Globus pallidus (tissue), 1 donor: Measurements from ENCODE around the gene PELI2.

Experiments used
- DNase-seq: peaks from one replicate; pipeline ENCODE4 v3.0.0-alpha.2; 2015; ENCODE audit warnings: low spot score

The PELI2 gene

GRCh38 chr14:56309198-56309597, 191.0 kb downstream of the PELI2 start:
- DNase-seq: no peak

GRCh38 chr14:56310643-56311042, 192.4 kb downstream of the PELI2 start:
- DNase-seq: no peak

- DNase-seq: no peak
These were observed 195.6 kb downstream of the PELI2 start for GRCh38 chr14:56313789-56314188.

- no peak for DNase-seq
These were observed 200.3 kb downstream of the PELI2 start for GRCh38 chr14:56318393-56319115.

GRCh38 chr14:56321861-56322260, 203.7 kb downstream of the PELI2 start:
- no peak for DNase-seq

- DNase-seq: no peak
These were observed 204.3 kb downstream of the PELI2 start for GRCh38 chr14:56322531-56322930.

- DNase-seq: no peak
These were observed 206.2 kb downstream of the PELI2 start for GRCh38 chr14:56324454-56324853.

- DNase-seq: no peak
These were observed 206.9 kb downstream of the PELI2 start for GRCh38 chr14:56324856-56325699.

- DNase-seq: no peak
These were observed 209.8 kb downstream of the PELI2 start for GRCh38 chr14:56328021-56328420.

- no peak for DNase-seq
These were observed 213.5 kb downstream of the PELI2 start for GRCh38 chr14:56331592-56332216.

GRCh38 chr14:56333359-56334292, 215.4 kb downstream of the PELI2 start:
- DNase-seq: no peak

GRCh38 chr14:56334458-56334857, 216.2 kb downstream of the PELI2 start:
- no peak for DNase-seq

- DNase-seq: no peak
These were observed 220.5 kb downstream of the PELI2 start for GRCh38 chr14:56338674-56339073.

GRCh38 chr14:56339855-56340701, 221.9 kb downstream of the PELI2 start:
- DNase-seq: peak; percentile 86

- no peak for DNase-seq
These were observed 222.7 kb downstream of the PELI2 start for GRCh38 chr14:56340932-56341331.

GRCh38 chr14:56341766-56342493, 223.7 kb downstream of the PELI2 start:
- DNase-seq: no peak

GRCh38 chr14:56342494-56342942, 224.3 kb downstream of the PELI2 start:
- DNase-seq: no peak

GRCh38 chr14:56349960-56350359, 231.7 kb downstream of the PELI2 start:
- DNase-seq: no peak
